Right lobe of liver (tissue), 6 donors: ENCODE results near the gene PRRT3. TPM values are rescaled to one million over a fixed set of nuclear protein-coding genes. Genes with fewer than 3 reads are reported as not detected.
A peak's percentile ranks its signal among the peaks of the same experiment; 100 is the strongest.
"Not testable (repeated sequence)": the region's sequence is repeated elsewhere in the genome, so short reads cannot be mapped to it uniquely, and the experiment has no call there.

Experiments
- ATAC-seq, 4 donors: fragments of 200-7000 bp; cut with Tn5 transposase; one replicate each; pipeline ENCODE4 v1.9.1; 2020; ENCODE audit warnings: mild to moderate bottlenecking in 4 of 4, moderate library complexity in 4 of 4
- DNase-seq, 3 donors: peaks; one replicate each; pipeline ENCODE4 v3.0.0-alpha.2; 2020
- H3K27ac ChIP-seq, 3 donors: fragments of 200-600 bp; one replicate each; pipeline ENCODE4 v1.8.0; 2022
- H3K27me3 ChIP-seq, 2 donors: fragments of 200-600 bp; one replicate each; pipeline ENCODE4 v1.8.0; 2022
- H3K36me3 ChIP-seq, 4 donors: fragments of 200-600 bp; sonication (generic) in 1 of 4; one replicate each; pipeline versions ENCODE4 v1.5.1 to v1.8.0; 2017 to 2022; ENCODE audit warnings: control low read depth in 1 of 4
- H3K4me1 ChIP-seq, 4 donors: fragments of 200-600 bp; sonication (generic) in 1 of 4; one replicate each; pipeline versions ENCODE4 v1.5.1 to v1.8.0; 2017 to 2022; ENCODE audit warnings: control low read depth in 1 of 4
- H3K4me3 ChIP-seq, 3 donors: fragments of 200-600 bp; one replicate each; pipeline ENCODE4 v1.8.0; 2022
- H3K9me3 ChIP-seq, 4 donors: fragments of 200-600 bp; sonication (generic) in 1 of 4; one replicate each; pipeline versions ENCODE4 v1.5.1 to v1.8.0; 2017 to 2022; ENCODE audit warnings: control low read depth in 1 of 4
- CTCF ChIP-seq, 4 donors: fragments of 200-600 bp in 3 of 4; fragments of 450-650 bp in 1 of 4; IDR thresholded peaks; one replicate each; pipeline versions ENCODE4 v1.5.1 to v1.8.0; 2016 to 2022; ENCODE audit warnings: antibody characterized with exemption in 4 of 4, mild to moderate bottlenecking in 2 of 4
- POLR2A ChIP-seq: fragments of 450-650 bp; IDR thresholded peaks from one replicate; pipeline ENCODE4 v1.6.1; 2017; ENCODE audit warnings: antibody characterized with exemption, mild to moderate bottlenecking
- WGBS: methylation state at CpG from one replicate; pipeline ENCODE4 v1.1.6; 2018; ENCODE audit warnings: low coverage, low lambda C conversion rate; ENCODE audit not compliant: insufficient coverage; ENCODE audit errors: missing lambda C conversion rate; 5-methylcytosine and 5-hydroxymethylcytosine counted together
- intact Hi-C, 2 donors: fragments of 100-400 bp; cut with DNase I; formaldehyde crosslinking; loops; one replicate each; pipeline versions ENCODE4 v1.11.2 to v1.14.1; 2022
- total RNA-seq, 6 experiments: library from RNA; depleted of rRNA in 2 of 6; stranded (reverse); fragments of >200 nt in 2 of 6; fragmentation: NEBNext Ultra II Directional in 3 of 6; extraction: Animal tissue kit (Norgen Biotek cat#: 25700) in 3 of 6; gene quantifications; one replicate each; pipeline versions ENCODE4 v1.1.0 to v1.2.4, GENCODE V29; 2016 to 2023
- donor health status: DM: no; HTN: yes; CAD: no.
- donor health status: DM: no; HTN: no; CAD: no.
- donor health status: DM: no; HTN: no; CAD: no.
- donor health status: DM: no; HTN: yes; CAD: no.
- donor health status: DM: no; HTN: yes; CAD: no.

Gene PRRT3
- total RNA-seq, 6 experiments from 2014 or later, result 0.19 to 0.92 (median 0.35) TPM

GRCh38 chr3:9901967-9902366 lies 50.2 kb downstream of the PRRT3 start:
- Histone ChIP-seq H3K4me1 (peaks cover 0 to 40% (median 13%) of the 10 kb centered on the region in 4 donors), H3K27me3 (no peaks in the 10 kb centered on the region), H3K9me3 (no peaks in the 10 kb centered on the region), H3K4me3 (no peak overlapping the region), H3K27ac (no peak overlapping the region), H3K36me3 (no peaks in the 10 kb centered on the region)
- 65% methylated on average over 3 of the region's 5 CpGs for WGBS
- DNase-seq, result no peak
- ATAC-seq, result no peak
- TF ChIP-seq POLR2A, result no peak
- no peak for TF ChIP-seq CTCF (IDR thresholded peaks at IDR 0.05)
- intact Hi-C loops, result no loop called here

- DNase-seq (peak in 1 of 3 donors; percentile 62), ATAC-seq (peak in 2 of 4 donors; percentile 3 to 9)
- Histone ChIP-seq H3K4me1 (peaks cover 0 to 50% (median 13%) of the 10 kb centered on the region in 4 donors), H3K27ac (peak overlapping the region in 1 of 3 donors; percentile 25)
- intact Hi-C loops, H3K27me3 ChIP-seq, H3K4me3 ChIP-seq, H3K36me3 ChIP-seq, H3K9me3 ChIP-seq: not testable (repeated sequence)
- 45% methylated on average over 6 of the region's 6 CpGs for WGBS
Observed at GRCh38 chr3:9900965-9901415, 51.2 kb downstream of the PRRT3 start.

- no peak for TF ChIP-seq CTCF (IDR thresholded peaks at IDR 0.05)
- no peak for TF ChIP-seq POLR2A
- peak overlapping the region in 1 of 3 donors; percentile 69 for H3K27ac ChIP-seq
- no peaks in the 10 kb centered on the region for H3K9me3 ChIP-seq
- H3K4me3 ChIP-seq, result no peak overlapping the region
- H3K36me3 ChIP-seq, result no peaks in the 10 kb centered on the region
- DNase-seq (no peak), ATAC-seq (no peak)
- 61% methylated on average over 3 of the region's 3 CpGs for WGBS
- H3K27me3 ChIP-seq, result no peaks in the 10 kb centered on the region
- H3K4me1 ChIP-seq, result peaks cover 0 to 50% (median 13%) of the 10 kb centered on the region in 4 donors
- intact Hi-C loops, result no loop called here
Observed at GRCh38 chr3:9899289-9899791, 52.9 kb downstream of the PRRT3 start.

GRCh38 chr3:9898467-9899241 lies 53.6 kb downstream of the PRRT3 start:
- intact Hi-C loops, result no loop called here
- Histone ChIP-seq H3K27ac (peak overlapping the region in 2 of 3 donors; percentile 60 to 69), H3K27me3 (no peaks in the 10 kb centered on the region), H3K9me3 (no peaks in the 10 kb centered on the region), H3K4me3 (peak overlapping the region in 1 of 3 donors; percentile 8), H3K4me1 (peaks cover 0 to 49% (median 13%) of the 10 kb centered on the region in 4 donors), H3K36me3 (no peaks in the 10 kb centered on the region)
- ATAC-seq, result peak; percentile 4 to 30 (median 11)
- peak in 2 of 3 donors; percentile 62 to 63 for DNase-seq
- TF ChIP-seq POLR2A (no peak), CTCF (IDR thresholded peaks at IDR 0.05) (no peak)
- 25% methylated on average over 8 of the region's 8 CpGs for whole genome bisulfite sequencing
